ENCODE measurements around the gene E2F7.

E2F7 gene

DNA sequence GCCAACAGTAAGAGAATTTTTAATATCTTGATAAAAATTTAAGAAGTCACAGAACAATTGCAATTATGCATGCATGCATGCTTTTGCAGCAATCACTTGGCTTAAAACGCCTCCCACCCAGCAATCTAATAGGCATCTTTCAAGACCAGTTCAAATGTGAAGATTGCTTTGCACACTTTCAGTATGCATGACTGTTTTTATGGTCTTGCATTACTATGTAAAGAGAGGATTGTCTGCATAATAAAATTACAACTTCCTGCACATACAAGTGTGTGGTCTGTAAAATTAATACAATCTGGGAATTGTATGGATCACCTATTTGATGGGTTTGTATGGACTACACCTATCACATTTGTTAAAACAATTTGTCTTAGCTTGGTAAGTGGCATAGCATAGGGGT, 48.8 kb downstream of the E2F7 start:
- H3K27me3 Mint-ChIP-seq (ENCODE audit: low read depth), result peaks cover 10% of the 10 kb centered on the region
- no peak overlapping the region for H3K4me3 Mint-ChIP-seq
- no peaks in the 10 kb centered on the region for H3K4me1 Mint-ChIP-seq (ENCODE audit: low read depth)
- H3K27ac Mint-ChIP-seq, result no peak overlapping the region
- H3K36me3 Mint-ChIP-seq (ENCODE audit: low read depth), result peaks cover 11% of the 10 kb centered on the region
- H3K9me3 Mint-ChIP-seq, result no peaks in the 10 kb centered on the region

DNA sequence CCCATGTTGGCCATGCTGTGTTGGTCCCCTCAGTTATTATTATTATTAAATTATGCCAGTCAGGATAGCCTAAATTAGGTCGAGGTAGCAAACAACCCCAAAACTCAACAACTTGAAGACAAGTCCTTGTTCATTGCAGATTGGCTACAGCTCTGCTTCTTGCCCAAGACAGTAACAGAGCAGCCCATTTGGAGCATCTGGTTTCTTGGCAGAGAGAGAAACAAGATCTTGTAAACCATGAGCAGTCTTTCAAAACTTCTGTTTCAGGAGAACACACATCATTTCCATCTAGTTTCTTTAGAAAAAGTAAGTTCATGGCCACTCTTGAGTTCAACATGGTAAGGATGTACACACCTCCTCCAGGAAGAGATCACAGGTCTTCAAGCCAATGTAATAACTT, 52.3 kb downstream of the E2F7 start:
- peaks cover 1% of the 10 kb centered on the region for H3K4me1 Mint-ChIP-seq (ENCODE audit: low read depth)
- no peak overlapping the region for H3K27ac Mint-ChIP-seq
- H3K36me3 Mint-ChIP-seq (ENCODE audit: low read depth), result peaks cover 7% of the 10 kb centered on the region

GRCh38 chr12:77010691-77011548, 54.4 kb downstream of the E2F7 start:
- peaks cover 18% of the 10 kb centered on the region for H3K27me3 Mint-ChIP-seq (ENCODE audit: low read depth)
- H3K36me3 Mint-ChIP-seq (ENCODE audit: low read depth), result peaks cover 1% of the 10 kb centered on the region
- H3K27ac Mint-ChIP-seq, result no peak overlapping the region
- H3K4me3 Mint-ChIP-seq, result no peak overlapping the region
- H3K4me1 Mint-ChIP-seq (ENCODE audit: low read depth), result peaks cover 1% of the 10 kb centered on the region
- no peaks in the 10 kb centered on the region for H3K9me3 Mint-ChIP-seq

More for the DNA sequence above, 52.3 kb downstream of the E2F7 start:
- Mint-ChIP-seq H3K9me3 (no peaks in the 10 kb centered on the region), H3K4me3 (no peak overlapping the region), H3K27me3 (ENCODE audit: low read depth) (peaks cover 17% of the 10 kb centered on the region)

GRCh38 chr12:77007476-77007875, 57.9 kb downstream of the E2F7 start:
- Mint-ChIP-seq H3K4me1 (ENCODE audit: low read depth) (peaks cover 1% of the 10 kb centered on the region), H3K9me3 (no peaks in the 10 kb centered on the region), H3K27ac (no peak overlapping the region), H3K4me3 (no peak overlapping the region), H3K36me3 (ENCODE audit: low read depth) (no peaks in the 10 kb centered on the region), H3K27me3 (ENCODE audit: low read depth) (peaks cover 12% of the 10 kb centered on the region)

DNA sequence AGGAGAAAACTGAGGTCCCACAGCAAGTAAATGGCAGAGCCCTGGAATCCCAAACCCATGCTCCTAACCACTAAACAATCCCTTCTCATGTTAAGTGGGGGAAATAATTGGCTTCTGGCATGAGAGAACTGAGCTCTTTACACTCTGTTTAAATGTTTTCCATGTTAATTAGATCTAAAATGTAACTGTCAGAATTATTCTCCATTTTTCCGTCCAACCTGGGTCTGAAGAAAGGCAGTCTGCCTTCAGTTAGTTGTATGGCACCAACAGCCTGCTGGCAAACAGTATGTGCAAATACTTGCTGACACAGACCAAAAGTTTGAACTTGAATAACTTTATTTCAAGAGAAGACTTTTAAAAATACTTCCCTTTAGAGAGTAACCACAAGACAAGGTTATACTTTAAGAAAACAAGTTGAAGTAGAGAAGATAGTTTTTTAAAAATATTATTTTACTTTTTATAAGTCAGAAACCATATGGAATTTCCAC, 59.7 kb downstream of the E2F7 start:
- no peak overlapping the region for H3K4me3 Mint-ChIP-seq
- no peaks in the 10 kb centered on the region for H3K9me3 Mint-ChIP-seq
- peaks cover 9% of the 10 kb centered on the region for H3K27me3 Mint-ChIP-seq (ENCODE audit: low read depth)
- no peak overlapping the region for H3K27ac Mint-ChIP-seq
- no peaks in the 10 kb centered on the region for H3K36me3 Mint-ChIP-seq (ENCODE audit: low read depth)
- no peaks in the 10 kb centered on the region for H3K4me1 Mint-ChIP-seq (ENCODE audit: low read depth)

GRCh38 chr12:77003914-77004313, 61.5 kb downstream of the E2F7 start:
- H3K4me3 Mint-ChIP-seq, result no peak overlapping the region

DNA sequence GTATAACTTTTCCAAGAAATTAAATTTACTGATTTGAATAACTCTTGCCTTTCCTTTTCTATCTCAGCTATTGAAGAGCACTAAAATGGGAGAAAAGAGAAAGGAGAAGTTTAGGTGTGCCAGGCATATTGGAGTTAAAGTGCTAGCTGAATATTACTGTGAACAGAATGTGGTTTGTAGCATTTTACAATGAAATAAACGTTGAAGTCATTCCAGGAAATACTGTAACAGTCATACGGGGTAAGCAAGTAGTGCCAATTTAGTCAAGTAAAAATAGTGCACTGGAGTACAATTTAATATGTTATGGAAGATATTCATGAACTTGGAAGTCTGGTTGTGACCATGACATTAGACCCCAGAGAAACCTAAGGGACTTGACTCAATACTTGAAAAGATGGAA, 62.1 kb downstream of the E2F7 start:
- no peaks in the 10 kb centered on the region for H3K9me3 Mint-ChIP-seq
- no peak overlapping the region for H3K27ac Mint-ChIP-seq
- no peaks in the 10 kb centered on the region for H3K4me1 Mint-ChIP-seq (ENCODE audit: low read depth)
- no peaks in the 10 kb centered on the region for H3K36me3 Mint-ChIP-seq (ENCODE audit: low read depth)
- H3K27me3 Mint-ChIP-seq (ENCODE audit: low read depth), result peaks cover 3% of the 10 kb centered on the region
- H3K4me3 Mint-ChIP-seq, result no peak overlapping the region

More at GRCh38 chr12:77003914-77004313, 61.5 kb downstream of the E2F7 start:
- Mint-ChIP-seq H3K27ac (no peak overlapping the region), H3K9me3 (no peaks in the 10 kb centered on the region), H3K27me3 (ENCODE audit: low read depth) (peaks cover 5% of the 10 kb centered on the region), H3K4me1 (ENCODE audit: low read depth) (no peaks in the 10 kb centered on the region), H3K36me3 (ENCODE audit: low read depth) (no peaks in the 10 kb centered on the region)

- Mint-ChIP-seq H3K4me3 (no peak overlapping the region), H3K36me3 (ENCODE audit: low read depth) (no peaks in the 10 kb centered on the region), H3K4me1 (ENCODE audit: low read depth) (no peaks in the 10 kb centered on the region), H3K27me3 (ENCODE audit: low read depth) (no peaks in the 10 kb centered on the region), H3K9me3 (no peaks in the 10 kb centered on the region), H3K27ac (no peak overlapping the region)
These were observed 63.0 kb downstream of the E2F7 start for GRCh38 chr12:77002382-77002781.

DNA sequence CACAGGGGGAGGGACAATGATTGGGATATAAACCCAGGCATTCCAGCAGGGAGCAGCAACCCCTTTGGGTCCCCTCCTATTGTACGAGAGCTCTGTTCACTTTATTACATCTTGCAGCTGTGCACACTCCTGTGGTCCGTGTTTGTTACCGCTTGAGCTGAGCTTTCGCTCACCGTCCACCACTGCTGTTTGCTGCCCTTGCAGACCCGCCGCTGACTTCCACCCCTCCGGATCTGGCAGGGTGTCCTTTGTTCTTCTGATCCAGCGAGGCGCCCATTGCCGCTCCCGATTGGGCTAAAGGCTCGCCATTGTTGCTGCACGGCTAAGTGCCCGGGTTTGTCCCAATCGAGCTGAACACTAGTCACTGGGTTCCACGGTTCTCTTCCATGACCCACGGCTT, 64.1 kb downstream of the E2F7 start:
- H3K27me3 Mint-ChIP-seq (ENCODE audit: low read depth), result no peaks in the 10 kb centered on the region
- H3K4me3 Mint-ChIP-seq, result no peak overlapping the region
- no peaks in the 10 kb centered on the region for H3K36me3 Mint-ChIP-seq (ENCODE audit: low read depth)
- no peak overlapping the region for H3K27ac Mint-ChIP-seq
- H3K4me1 Mint-ChIP-seq (ENCODE audit: low read depth), result no peaks in the 10 kb centered on the region
- no peaks in the 10 kb centered on the region for H3K9me3 Mint-ChIP-seq

DNA sequence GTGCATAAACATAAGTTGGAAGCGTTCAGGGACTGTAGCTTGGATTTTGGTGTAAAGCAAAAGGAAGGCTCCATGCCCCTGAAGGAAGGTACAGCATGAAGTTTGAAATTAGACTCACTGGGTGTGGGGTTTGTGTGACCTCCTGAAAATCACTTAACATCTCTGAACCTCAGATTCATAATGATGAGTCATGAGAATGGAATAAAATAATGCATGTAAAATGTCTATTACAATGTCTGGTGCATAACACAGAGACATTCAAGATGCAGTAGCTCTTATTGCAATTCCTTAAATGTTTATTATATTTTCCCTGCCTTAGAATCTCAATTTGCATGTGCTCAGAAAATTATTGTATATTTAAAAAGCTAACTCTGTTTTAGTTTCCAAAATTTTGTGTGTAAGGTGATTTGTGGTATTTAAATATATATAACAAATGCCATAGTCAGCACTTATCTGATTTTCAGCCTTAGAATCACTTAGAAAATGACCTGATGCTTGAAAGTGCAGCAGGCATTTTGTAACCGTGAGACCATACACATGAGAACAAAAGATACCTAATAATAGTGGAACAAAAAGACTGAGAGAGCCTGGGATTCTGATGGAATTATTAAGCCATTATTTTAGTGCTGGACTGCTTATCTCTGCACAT, 66.3 kb downstream of the E2F7 start:
- Mint-ChIP-seq H3K27me3 (ENCODE audit: low read depth) (no peaks in the 10 kb centered on the region), H3K9me3 (no peaks in the 10 kb centered on the region), H3K36me3 (ENCODE audit: low read depth) (no peaks in the 10 kb centered on the region), H3K27ac (no peak overlapping the region), H3K4me1 (ENCODE audit: low read depth) (no peaks in the 10 kb centered on the region), H3K4me3 (no peak overlapping the region)

DNA sequence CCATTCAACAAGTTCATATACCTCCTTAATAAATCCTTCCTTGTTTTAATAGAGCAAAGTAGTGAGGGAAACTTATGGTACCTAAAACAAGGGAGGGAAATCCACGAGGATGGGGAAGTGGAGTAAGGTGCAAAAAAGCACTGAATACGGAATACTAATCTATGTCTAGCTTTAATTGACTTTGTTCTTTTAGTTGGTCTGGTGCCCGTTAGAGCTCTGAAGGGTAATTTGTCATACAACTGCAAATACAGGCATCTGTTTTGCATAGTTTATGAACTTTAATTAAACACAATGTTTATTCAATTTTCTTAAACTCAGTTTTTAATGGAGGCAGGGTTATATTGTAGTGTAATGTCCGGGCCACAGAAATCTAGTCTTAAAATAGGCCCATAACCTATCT, 67.0 kb downstream of the E2F7 start:
- Mint-ChIP-seq H3K9me3 (no peaks in the 10 kb centered on the region), H3K36me3 (ENCODE audit: low read depth) (no peaks in the 10 kb centered on the region), H3K27ac (no peak overlapping the region), H3K27me3 (ENCODE audit: low read depth) (no peaks in the 10 kb centered on the region), H3K4me3 (no peak overlapping the region), H3K4me1 (ENCODE audit: low read depth) (no peaks in the 10 kb centered on the region)

GRCh38 chr12:76997011-76997780, 68.2 kb downstream of the E2F7 start:
- Mint-ChIP-seq H3K9me3 (no peaks in the 10 kb centered on the region), H3K27me3 (ENCODE audit: low read depth) (no peaks in the 10 kb centered on the region), H3K27ac (no peak overlapping the region), H3K4me1 (ENCODE audit: low read depth) (no peaks in the 10 kb centered on the region), H3K36me3 (ENCODE audit: low read depth) (no peaks in the 10 kb centered on the region), H3K4me3 (no peak overlapping the region)

DNA sequence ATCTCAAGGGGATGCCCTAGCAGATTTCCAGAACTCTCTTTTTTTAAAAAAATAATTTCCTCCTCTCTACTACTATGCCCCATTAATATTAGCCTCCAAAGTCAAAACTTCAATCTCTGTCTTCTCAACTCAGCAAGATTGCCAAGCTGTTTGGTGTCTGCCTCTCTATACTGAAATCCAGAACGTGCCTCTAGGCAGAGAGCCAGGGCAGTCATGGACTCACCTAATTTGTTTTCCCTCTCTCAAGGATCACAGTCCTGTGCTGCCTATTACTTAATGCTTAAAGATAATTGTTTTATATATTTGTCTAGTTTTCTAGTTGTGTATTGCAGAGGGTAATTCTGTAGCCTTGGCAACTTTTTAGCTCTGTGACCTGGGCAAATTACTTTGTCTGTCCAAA, 74.7 kb downstream of the E2F7 start:
- no peaks in the 10 kb centered on the region for H3K27me3 Mint-ChIP-seq (ENCODE audit: low read depth)
- H3K27ac Mint-ChIP-seq, result no peak overlapping the region
- H3K36me3 Mint-ChIP-seq (ENCODE audit: low read depth), result no peaks in the 10 kb centered on the region
- no peaks in the 10 kb centered on the region for H3K4me1 Mint-ChIP-seq (ENCODE audit: low read depth)
- H3K9me3 Mint-ChIP-seq, result no peaks in the 10 kb centered on the region
- no peak overlapping the region for H3K4me3 Mint-ChIP-seq

DNA sequence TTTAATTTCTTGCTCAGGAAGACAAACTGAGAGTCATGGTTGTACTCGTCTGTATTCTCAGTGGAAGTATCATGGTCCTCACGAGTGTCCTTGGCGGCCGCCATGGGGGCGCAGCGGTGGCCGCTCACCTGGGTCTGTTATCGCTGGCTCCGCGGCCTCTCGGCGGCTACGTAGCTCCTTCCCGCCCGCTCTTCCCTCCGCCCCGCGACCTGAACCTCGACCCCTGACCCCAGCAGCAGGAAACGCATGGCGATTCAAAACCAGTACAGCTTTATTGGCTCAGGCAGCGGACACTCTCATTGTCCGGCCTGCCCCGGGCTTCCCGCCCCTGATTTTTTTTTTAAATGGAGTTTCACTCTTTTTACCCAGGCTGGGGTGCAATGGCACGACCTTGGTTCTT, 80.8 kb downstream of the E2F7 start:
- H3K4me1 Mint-ChIP-seq (ENCODE audit: low read depth), result no peaks in the 10 kb centered on the region
- no peak overlapping the region for H3K4me3 Mint-ChIP-seq
- no peak overlapping the region for H3K27ac Mint-ChIP-seq
- H3K36me3 Mint-ChIP-seq (ENCODE audit: low read depth), result no peaks in the 10 kb centered on the region
- H3K27me3 Mint-ChIP-seq (ENCODE audit: low read depth), result no peaks in the 10 kb centered on the region
- peaks cover 22% of the 10 kb centered on the region for H3K9me3 Mint-ChIP-seq
